GM12873 (cell line): ENCODE results near the gene ACTRT2.

ENCODE experiments used
- CTCF ChIP-seq: IDR thresholded peaks from 2 replicates; pipeline ENCODE4 v1.5.1; 2012; ENCODE audit warnings: low read depth, mild to moderate bottlenecking, moderate library complexity, low read length, control low read depth; ENCODE audit not compliant: insufficient read depth; ENCODE audit errors: missing control alignments

ACTRT2 gene

GRCh38 chr1:3033040-3033789 is 11.9 kb downstream of the ACTRT2 start:
- no peak for TF ChIP-seq CTCF

DNA sequence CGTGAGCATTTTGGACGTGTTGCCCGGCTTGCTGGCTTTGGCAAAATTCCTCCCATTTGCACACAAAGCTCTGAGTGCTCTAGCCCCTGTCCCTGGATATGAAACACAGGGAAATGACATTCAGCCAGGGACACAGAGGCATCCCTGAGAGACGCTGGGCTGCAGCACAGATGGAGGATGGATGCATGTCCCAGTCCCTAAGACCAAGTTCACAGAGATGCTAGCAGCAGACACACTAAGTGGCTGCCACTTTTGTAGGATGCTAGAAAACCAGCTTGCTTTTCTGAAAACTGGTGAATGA is 12.5 kb downstream of the ACTRT2 start:
- TF ChIP-seq CTCF, result no peak

DNA sequence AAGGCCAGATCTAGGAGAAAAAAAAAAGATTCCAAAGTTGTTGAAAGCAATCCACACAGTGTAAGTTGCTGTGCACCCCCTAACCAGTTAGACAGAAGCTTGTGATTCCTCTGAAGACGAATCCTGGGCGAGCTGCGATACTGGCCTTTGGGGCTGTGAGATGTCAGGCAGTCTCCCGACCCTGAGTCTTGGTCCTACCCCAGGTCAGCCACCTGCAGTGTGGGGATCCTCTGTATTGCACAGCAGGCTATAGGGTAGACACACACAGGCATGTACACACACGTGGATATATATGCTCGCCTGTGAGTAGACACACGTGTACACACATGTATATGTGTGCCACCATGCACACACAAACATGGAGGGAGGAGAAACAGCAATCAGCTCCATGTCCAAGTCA is 12.9 kb downstream of the ACTRT2 start:
- TF ChIP-seq CTCF, result no peak

- no peak for TF ChIP-seq CTCF
Observed at GRCh38 chr1:3034728-3035562, 13.7 kb downstream of the ACTRT2 start.

DNA sequence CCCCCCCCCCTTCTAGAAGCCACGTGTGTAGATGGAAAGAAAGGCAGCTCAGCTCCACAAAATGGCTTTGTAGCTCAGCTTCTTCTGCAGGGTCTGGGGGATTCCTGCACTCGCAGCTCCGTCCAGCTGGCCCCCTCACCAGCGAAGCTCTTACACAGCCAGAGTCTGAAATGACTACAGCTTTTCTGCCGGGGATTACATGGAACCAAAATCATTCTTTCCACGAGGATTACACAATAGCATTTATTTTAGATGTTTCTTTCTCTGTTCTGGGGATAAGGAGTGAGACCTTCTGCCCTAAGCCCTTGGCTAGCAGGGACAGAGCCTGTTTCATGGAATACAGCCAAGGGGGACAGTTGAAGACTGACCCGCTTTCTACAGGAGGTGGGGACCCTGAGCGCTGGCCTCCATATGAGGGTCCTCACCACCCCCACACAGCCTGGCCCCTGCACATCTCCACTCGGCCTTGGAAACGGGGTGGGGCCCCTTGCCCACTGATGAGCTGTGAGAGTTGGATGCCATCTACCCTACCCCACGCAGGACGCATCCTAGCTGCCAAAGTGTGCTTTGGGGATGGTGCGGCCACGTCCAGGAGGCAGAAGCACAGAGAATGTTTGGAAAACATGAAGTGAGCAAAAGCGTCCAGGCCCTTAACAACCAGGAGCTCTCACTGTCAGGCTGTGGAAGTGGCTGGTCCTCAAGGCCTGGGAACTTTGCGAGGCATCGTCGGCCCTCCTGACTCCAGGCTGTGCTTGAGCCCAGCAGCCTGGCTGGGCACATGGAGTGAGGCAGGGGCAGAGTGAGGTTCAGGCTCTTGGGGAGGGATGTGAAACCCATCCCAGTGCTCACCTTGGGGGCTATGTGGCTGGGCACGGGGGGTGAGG is 14.5 kb downstream of the ACTRT2 start:
- TF ChIP-seq CTCF, result no peak

DNA sequence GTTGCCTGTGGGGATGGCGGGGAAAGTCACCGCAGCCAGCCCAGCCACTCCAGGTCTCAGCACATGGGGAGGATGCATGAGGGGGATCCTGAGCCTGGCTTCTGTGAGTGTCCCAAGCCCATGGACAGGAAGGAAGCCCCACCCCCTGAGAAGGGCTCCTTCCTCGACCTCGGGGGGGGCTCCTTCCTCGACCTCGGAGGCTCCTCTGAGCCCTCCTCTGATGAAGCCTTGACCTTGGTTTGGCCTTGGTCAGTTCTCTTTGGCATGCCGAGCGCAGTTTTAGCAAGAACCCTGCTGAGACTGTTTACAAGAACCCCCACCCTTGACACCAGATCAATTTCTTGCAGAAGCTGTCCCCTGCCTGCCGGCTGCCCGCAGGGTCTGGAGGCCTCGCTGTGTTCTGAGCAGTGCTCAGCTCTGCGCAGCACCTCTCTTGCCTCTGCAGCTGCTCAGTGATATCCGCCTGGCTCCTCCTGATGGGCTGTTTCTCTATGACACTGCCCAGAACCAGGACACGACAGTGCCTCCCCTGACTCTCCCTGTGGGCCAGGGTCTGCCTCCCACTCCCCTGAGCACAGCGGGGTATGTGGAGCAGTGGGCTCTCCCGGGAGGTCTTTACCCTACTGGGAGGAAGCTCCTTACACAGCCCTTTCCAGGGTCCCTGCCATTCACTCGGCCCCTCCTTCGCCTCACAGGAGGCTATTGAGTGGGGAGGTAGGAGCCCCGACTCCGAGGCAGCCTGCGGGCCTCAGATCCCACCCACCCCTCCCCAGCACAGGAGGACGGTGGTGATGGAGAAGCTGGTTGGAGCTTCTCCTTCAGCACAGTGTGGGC is 15.4 kb downstream of the ACTRT2 start:
- TF ChIP-seq CTCF, result no peak
